Measurements from ENCODE around the gene TMEM125. TPM values are rescaled to one million over a fixed set of nuclear protein-coding genes. Genes with fewer than 3 reads are reported as not detected.
A peak's percentile ranks its signal among the peaks of the same experiment; 100 is the strongest.

The TMEM125 gene
- total and polyA plus RNA-seq, 8 donors = 7.0 to 41.9 (median 22.8) TPM

GRCh38 chr1:43273708-43274107, 3.9 kb downstream of the TMEM125 start:
- TF ChIP-seq EP300 (IDR thresholded peaks at IDR 0.05) (no peak), POLR2A (IDR thresholded peaks at IDR 0.05) (no peak), POLR2AphosphoS5 (IDR thresholded peaks at IDR 0.05) (no peak), CTCF (IDR thresholded peaks at IDR 0.05) (no peak)
- Histone ChIP-seq H3K27ac (peak overlapping the region; percentile 25 to 54 (median 46)), H3K36me3 (no peaks in the 10 kb centered on the region), H3K9me3 (no peaks in the 10 kb centered on the region), H3K27me3 (peaks cover 0 to 28% (median 10%) of the 10 kb centered on the region in 3 donors), H3K4me3 (no peak overlapping the region), H3K4me1 (peaks cover 12 to 48% (median 42%) of the 10 kb centered on the region in 4 donors)
- WGBS, 5 donors = 83 to 88% (median 85%) methylated on average over 7 of the region's 7 CpGs
- peak in 1 of 2 donors; percentile 14 for DNase-seq
- intact Hi-C loops (cut with DNase I; ENCODE audit: low total_unique reads) = no loop called here

DNA sequence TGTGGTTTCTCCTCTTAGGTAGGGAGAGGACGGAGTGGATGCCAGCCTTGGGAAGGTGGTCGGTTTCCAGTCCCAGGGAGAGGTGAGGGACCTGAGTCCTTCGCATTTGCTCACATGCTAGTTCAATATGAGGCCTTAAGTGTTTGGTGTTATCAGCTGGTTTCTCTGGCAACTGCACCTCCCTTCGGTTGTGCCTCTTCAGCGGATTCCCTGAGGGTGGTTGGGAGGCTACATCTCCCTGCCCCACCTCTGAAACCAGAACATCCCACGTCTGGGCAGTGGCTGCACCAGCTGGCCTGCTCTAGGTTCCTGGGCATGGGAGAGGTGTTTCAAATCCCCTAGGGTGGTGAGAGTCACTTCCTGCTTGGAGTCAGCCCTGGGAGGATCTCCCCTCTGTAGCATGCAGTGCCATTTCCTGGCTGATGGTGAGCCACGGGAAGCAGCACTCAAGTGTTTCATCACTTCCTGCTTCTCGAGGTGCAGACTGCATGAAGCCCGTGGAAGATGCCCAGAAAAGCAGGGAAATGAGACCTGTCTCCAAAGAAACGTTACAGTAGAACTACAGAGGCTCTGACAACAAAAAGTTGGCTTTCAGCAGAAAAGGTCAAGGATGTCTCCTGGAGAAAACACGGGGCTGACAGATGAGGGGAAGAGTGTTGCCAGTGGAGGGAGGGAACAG, 4.5 kb downstream of the TMEM125 start:
- peak in 1 of 2 donors; percentile 75 for DNase-seq
- Histone ChIP-seq H3K9me3 (no peaks in the 10 kb centered on the region), H3K27me3 (peaks cover 0 to 28% (median 10%) of the 10 kb centered on the region in 3 donors), H3K4me3 (no peak overlapping the region), H3K27ac (peak overlapping the region; percentile 25 to 54 (median 46)), H3K36me3 (no peaks in the 10 kb centered on the region), H3K4me1 (peaks cover 12 to 47% (median 41%) of the 10 kb centered on the region in 4 donors)
- WGBS, 5 donors = 28 to 48% (median 35%) methylated on average over 9 to 11 of the region's 11 CpGs
- intact Hi-C loops (cut with DNase I; ENCODE audit: low total_unique reads) = no loop called here
- TF ChIP-seq POLR2AphosphoS5 (IDR thresholded peaks at IDR 0.05) (peak in 1 of 3 donors; percentile 19), POLR2A (IDR thresholded peaks at IDR 0.05) (no peak), EP300 (IDR thresholded peaks at IDR 0.05) (no peak)

DNA sequence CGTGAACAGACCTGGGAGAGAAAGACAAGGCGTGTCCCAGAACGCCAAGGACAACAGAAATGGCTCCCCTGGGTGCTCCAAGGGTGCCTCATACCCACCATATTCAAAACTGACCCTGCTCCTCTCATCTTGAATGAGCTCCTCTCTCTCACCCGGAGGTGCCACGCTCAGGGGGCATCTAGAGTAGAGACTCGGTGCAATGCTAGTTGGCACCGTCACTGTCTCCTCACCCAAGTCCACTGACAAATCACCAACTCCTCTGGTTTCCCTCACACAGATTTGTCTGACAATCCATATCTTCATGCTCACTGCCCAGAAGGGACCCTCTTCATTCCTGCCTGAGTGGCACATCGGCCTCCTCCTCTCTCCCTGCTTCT, 5.0 kb downstream of the TMEM125 start:
- 71 to 89% (median 81%) methylated on average over 7 to 8 of the region's 8 CpGs for WGBS, 5 donors
- Histone ChIP-seq H3K36me3 (no peaks in the 10 kb centered on the region), H3K4me3 (no peak overlapping the region), H3K9me3 (no peaks in the 10 kb centered on the region), H3K27me3 (peaks cover 0 to 28% (median 10%) of the 10 kb centered on the region in 3 donors), H3K27ac (peak overlapping the region; percentile 4 to 54 (median 25)), H3K4me1 (peaks cover 12 to 42% (median 36%) of the 10 kb centered on the region in 4 donors)
- intact Hi-C loops (cut with DNase I; ENCODE audit: low total_unique reads) = no loop called here
- no peak for DNase-seq
- no peak for TF ChIP-seq EP300 (IDR thresholded peaks at IDR 0.05)
- TF ChIP-seq POLR2A (IDR thresholded peaks at IDR 0.05) = no peak
- TF ChIP-seq POLR2AphosphoS5 (IDR thresholded peaks at IDR 0.05) = no peak
- no peak for TF ChIP-seq CTCF (IDR thresholded peaks at IDR 0.05)

GRCh38 chr1:43275826-43276620, 6.2 kb downstream of the TMEM125 start:
- intact Hi-C loops (cut with DNase I; ENCODE audit: low total_unique reads) = no loop called here
- TF ChIP-seq EP300 (IDR thresholded peaks at IDR 0.05) (no peak), CTCF (IDR thresholded peaks at IDR 0.05) (no peak), POLR2A (IDR thresholded peaks at IDR 0.05) (no peak), POLR2AphosphoS5 (IDR thresholded peaks at IDR 0.05) (no peak)
- H3K36me3 ChIP-seq = peaks cover 0 to 4% (median 0%) of the 10 kb centered on the region in 4 donors
- DNase-seq = no peak
- no peaks in the 10 kb centered on the region for H3K9me3 ChIP-seq
- H3K4me3 ChIP-seq = no peak overlapping the region
- WGBS, 5 donors = 50 to 66% (median 59%) methylated on average over 12 of the region's 12 CpGs
- peak overlapping the region; percentile 47 to 73 (median 67) for H3K27ac ChIP-seq
- peaks cover 0 to 19% (median 4%) of the 10 kb centered on the region in 3 donors for H3K27me3 ChIP-seq
- peaks cover 12 to 32% (median 24%) of the 10 kb centered on the region in 4 donors for H3K4me1 ChIP-seq
